ENCODE results near the gene CYB5A.

The CYB5A gene

DNA sequence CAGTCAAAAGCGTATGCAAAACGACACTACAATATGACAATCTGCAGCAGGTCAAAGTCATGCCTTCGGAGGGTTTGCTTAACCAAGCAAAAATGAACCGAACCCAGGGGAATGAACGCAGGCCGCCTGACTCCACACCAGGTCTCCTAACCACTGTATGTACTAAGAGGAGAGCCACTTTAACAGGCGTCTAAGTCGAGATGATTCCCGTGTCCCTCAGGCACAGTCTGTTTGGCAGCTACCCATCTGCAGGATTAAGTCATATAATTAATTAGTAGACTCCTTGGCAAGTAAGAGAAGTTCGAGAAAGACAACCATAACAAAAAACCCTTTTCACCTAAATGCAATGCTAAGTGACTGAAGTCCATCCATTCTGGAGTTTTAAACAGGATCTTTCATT is 15.2 kb downstream of the CYB5A start:
- TF ChIP-seq, protein P1, sequence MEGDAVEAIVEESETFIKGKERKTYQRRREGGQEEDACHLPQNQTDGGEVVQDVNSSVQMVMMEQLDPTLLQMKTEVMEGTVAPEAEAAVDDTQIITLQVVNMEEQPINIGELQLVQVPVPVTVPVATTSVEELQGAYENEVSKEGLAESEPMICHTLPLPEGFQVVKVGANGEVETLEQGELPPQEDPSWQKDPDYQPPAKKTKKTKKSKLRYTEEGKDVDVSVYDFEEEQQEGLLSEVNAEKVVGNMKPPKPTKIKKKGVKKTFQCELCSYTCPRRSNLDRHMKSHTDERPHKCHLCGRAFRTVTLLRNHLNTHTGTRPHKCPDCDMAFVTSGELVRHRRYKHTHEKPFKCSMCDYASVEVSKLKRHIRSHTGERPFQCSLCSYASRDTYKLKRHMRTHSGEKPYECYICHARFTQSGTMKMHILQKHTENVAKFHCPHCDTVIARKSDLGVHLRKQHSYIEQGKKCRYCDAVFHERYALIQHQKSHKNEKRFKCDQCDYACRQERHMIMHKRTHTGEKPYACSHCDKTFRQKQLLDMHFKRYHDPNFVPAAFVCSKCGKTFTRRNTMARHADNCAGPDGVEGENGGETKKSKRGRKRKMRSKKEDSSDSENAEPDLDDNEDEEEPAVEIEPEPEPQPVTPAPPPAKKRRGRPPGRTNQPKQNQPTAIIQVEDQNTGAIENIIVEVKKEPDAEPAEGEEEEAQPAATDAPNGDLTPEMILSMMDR (IDR thresholded peaks at IDR 0.05; ENCODE audit: borderline replicate concordance, insufficient read depth, low read depth, low read length) = no peak
- H3K4me3 ChIP-seq (ENCODE audit: low read depth, low read length) = no peak overlapping the region

DNA sequence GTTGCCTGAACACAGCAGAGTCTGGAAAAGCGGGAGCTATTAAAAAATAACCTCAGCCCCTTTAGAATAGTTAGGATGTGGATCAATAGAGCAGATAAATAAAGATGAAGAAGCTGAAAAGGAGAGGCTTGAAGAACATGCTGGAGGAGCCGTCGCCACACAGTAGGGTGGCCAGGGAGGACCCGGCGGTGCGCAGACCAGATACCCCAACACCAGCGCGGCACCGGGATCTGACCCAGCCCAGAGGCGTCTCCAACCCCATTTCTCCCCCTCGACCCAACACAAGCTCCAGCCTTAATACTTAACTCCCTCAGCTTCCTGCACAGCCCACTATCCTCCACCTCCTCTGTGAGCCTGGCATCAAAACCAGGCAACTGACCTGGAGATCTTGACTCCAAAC is 16.0 kb downstream of the CYB5A start:
- TF ChIP-seq, protein P1 (IDR thresholded peaks at IDR 0.05; ENCODE audit: borderline replicate concordance, insufficient read depth, low read depth, low read length) = no peak

DNA sequence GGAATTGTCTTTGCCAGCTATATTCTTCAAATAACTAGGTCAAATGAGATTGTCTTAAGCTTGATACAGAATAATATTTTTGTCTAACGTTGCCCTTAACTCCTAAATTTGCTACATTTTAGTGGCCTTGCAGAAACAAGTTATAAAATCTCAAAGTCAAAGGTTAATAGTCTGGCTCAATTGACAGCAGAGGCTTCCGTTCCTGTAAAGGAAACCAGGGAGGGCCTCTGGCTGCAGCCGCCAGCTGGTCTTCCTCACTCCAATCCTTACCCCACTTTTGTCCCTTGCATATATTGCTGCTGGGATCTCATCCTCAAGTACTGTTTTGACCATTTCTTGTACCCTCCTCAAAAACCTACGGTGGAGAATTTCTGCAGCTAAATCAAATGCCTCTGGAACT is 17.1 kb downstream of the CYB5A start:
- no peak overlapping the region for H3K4me3 ChIP-seq (ENCODE audit: low read depth, low read length)
- TF ChIP-seq, protein P1 (IDR thresholded peaks at IDR 0.05; ENCODE audit: borderline replicate concordance, insufficient read depth, low read depth, low read length) = no peak

More for the DNA sequence above, 16.0 kb downstream of the CYB5A start:
- H3K4me3 ChIP-seq (ENCODE audit: low read depth, low read length) = no peak overlapping the region

DNA sequence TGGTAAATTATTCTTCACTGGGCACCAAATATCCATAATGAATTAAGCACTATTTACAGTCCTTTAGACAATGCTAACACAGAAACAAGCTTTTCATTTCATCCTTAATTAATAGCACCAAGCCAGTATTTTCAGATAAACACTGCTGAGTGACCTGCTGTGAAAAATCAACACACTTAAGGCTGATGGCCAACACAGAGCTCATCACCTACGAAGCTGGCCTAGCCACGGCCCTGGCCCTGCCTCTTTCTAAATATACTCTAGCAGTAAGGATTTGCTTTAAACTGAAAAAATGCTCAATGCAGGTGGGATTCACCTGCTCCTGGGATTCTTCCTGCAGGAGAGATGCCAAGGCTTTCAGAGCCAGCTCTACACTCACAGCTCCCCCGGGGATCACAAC is 18.4 kb downstream of the CYB5A start:
- H3K4me3 ChIP-seq (ENCODE audit: low read depth, low read length) = no peak overlapping the region
- TF ChIP-seq, protein P1 (IDR thresholded peaks at IDR 0.05; ENCODE audit: borderline replicate concordance, insufficient read depth, low read depth, low read length) = no peak

DNA sequence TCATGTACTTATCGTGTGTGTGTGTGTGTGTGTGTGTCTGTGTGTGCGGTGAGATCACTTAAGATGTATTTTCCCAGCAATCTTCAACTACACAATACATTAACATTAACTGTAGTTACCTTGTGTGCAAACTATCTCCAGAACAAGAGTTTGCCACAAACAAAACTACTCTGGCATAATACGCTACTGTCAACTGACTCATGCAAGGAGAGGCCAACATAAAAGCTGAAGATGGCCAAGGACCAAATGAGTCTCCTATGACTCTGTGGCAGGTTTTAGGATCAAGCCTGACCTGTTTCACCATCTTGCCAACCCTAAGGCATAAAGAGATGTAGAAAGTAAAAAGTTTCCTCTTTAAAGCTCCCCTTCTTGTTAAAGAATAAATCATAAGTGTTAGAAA is 20.1 kb downstream of the CYB5A start:
- H3K4me3 ChIP-seq (ENCODE audit: low read depth, low read length) = no peak overlapping the region
- TF ChIP-seq, protein P1 (IDR thresholded peaks at IDR 0.05; ENCODE audit: borderline replicate concordance, insufficient read depth, low read depth, low read length) = no peak

DNA sequence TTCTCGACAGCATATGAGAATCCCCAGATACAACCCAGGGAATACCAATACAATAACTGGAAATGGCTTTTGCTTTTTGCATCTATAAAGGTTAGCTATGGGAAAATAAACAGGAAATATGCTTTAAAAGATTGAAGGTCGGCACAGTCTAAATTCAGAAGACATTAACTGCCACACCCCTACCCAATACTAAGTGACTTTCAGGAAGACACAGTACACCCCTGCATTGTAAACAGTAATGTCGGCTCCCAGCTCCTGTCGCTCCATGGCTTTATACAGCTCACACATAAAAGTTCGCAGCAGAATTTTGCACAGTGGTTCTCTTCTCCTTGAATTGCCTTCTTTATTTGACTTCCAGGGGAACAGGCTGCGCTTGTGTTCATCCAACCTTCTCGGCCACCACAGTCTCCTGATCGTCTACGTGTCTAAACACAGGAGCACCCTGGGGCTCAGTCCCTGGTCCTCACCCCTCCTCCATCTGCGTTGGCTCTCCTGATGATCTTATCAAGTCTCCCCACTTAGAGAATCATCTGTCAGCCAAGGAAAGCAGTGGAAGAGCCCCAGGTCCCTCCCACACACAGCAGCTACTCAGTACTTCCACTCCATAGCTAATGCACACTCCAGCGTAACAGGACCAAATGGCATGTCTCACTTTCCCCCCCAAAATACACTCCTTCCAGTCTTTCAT is 22.7 kb downstream of the CYB5A start:
- TF ChIP-seq, protein P1 (IDR thresholded peaks at IDR 0.05; ENCODE audit: borderline replicate concordance, insufficient read depth, low read depth, low read length) = no peak
- H3K4me3 ChIP-seq (ENCODE audit: low read depth, low read length) = no peak overlapping the region

DNA sequence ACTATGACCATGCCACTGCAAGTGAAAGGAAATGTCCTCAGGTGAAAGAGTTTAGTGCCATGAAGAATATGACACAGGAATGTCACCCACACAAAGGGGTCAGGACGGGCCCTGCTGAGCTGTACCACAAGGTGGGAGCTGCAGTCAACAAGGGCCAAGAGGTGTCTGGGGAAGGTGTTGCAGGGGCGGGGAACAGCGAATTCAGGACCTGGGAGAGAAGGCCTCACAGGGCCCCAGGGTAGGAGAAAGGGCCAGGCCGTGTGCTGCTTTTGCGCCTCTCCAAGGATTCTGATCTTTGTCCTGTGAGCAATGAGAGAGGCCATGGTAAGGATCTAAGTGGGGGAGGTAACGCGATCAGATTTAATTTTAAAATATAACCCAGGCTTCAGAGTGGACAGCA is 23.6 kb downstream of the CYB5A start:
- H3K4me3 ChIP-seq (ENCODE audit: low read depth, low read length) = no peak overlapping the region
- TF ChIP-seq, protein P1 (IDR thresholded peaks at IDR 0.05; ENCODE audit: borderline replicate concordance, insufficient read depth, low read depth, low read length) = no peak
